ENCODE measurements around the gene PHACTR1.

GRCh38 chr6:13298446-13298845 lies 581.9 kb downstream of the PHACTR1 start:
- TF ChIP-seq POLR2A (IDR thresholded peaks at IDR 0.05; ENCODE audit: low read length): no peak
- TF ChIP-seq NFE2L2 (conservative IDR thresholded peaks at IDR 0.05; ENCODE audit: low read length): no peak
- no peak for TF ChIP-seq CTCF (IDR thresholded peaks at IDR 0.05)
- no peak for TF ChIP-seq RAD21 (conservative IDR thresholded peaks at IDR 0.05 in 1 of 2, IDR thresholded peaks at IDR 0.05 in 1 of 2)
- no peak for TF ChIP-seq BCL3 (IDR thresholded peaks at IDR 0.05)
- no peak for TF ChIP-seq REST (IDR thresholded peaks at IDR 0.05)

All from A549 (cell line).